Cortex of kidney (tissue), 1 donor: ENCODE measurements around the gene ANKRD28.

Experiments
- DNase-seq: peaks from one replicate; lab custom pipeline; 2025; lab: John Stamatoyannopoulos, UW

The ANKRD28 gene

DNA sequence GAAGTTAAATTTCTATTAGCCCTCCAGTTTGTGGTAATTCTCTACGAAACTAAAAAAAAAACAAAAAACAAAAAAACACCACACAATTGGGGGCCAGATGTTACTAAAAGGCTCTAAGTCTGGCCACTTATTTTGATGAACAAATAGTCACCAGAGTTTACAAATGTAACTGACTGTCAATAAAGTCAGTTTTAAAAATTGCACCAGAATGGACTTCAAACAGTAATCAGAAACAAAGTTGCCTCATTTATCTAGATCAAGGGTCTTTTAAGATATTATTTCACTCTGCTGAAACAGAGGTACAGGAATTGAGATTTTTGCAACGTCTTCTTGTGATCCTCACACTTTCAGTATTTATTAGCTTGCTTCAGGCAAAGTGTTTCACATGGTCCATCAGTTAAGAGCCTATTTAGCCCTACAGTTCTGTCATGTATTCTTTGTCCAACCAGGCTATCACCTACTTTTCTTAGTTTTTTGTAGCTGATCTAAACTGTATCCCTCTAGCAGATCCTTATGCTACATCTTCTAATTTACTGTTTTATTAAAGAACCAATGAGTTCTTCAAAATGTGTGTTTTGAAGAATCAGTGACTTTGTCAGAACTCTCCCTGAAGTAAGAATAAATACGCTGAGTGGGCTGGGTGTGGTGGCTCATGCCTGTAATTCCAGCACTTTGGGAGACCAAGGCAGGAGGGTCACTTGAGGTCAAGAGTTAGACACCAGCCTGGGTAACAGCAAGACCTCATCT is 74.7 kb downstream of the ANKRD28 start:
- no peak for DNase-seq

- DNase-seq, result no peak
These were observed 81.6 kb downstream of the ANKRD28 start for GRCh38 chr3:15716178-15716577.

- no peak for DNase-seq
These were observed 83.3 kb downstream of the ANKRD28 start for GRCh38 chr3:15714448-15714847.

- no peak for DNase-seq
These were observed 84.4 kb downstream of the ANKRD28 start for GRCh38 chr3:15713364-15713763.

DNA sequence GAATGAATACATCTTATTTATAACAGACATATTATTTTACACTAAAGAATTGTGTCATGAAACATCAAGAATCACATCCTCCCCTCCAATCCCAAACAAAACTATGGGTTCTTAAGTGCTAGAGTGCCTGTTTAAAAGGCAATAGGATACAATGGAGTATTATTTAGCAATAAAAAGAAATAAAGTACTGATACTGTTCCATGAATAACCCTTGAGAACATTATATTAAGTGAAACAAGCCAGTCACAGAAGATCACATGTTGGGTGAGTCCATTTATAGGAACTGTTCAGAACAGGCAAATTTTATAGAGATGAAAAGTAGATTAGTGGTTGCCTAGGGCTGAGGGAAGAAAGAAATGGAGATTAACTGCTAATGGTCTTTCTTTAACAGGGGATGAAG is 86.5 kb downstream of the ANKRD28 start:
- no peak for DNase-seq

GRCh38 chr3:15708882-15709677 is 88.7 kb downstream of the ANKRD28 start:
- no peak for DNase-seq

DNA sequence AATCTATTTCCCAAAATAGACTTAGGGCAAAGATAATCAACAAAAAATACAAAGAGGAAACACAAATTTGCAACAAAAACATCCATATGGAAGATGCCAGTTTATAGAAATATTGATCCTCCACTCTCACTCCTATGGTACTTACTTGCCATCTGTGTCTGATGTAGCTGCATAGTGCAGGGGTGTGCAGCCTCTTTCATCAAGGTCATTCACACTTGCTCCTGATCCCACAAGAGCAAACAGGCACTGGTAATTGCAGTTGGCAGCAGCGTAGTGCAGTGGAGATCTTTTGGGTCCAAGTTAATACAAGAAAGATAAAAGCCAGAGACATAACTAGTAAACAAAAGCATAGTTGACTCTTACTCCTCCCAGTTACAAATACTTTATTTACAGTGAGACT is 90.0 kb downstream of the ANKRD28 start:
- DNase-seq, result no peak

DNA sequence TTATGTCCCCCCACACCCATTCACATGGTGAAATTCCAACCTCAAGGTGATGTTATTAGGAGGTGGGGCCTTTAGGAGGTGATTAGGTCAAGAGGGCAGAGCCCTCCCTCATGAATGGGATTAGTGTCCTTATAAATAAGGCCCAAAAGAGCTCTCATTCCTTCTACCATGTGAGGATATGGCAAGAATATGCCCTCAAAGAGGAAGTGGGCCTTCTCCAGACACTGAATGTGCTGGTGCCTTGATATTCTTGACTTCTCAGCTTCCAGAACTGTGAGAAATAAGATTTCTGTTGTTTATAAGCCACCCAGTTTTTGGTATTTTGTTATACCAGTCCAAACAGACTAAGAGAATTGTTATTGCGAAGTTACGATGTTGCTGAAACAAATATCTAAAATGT is 94.4 kb downstream of the ANKRD28 start:
- no peak for DNase-seq

DNA sequence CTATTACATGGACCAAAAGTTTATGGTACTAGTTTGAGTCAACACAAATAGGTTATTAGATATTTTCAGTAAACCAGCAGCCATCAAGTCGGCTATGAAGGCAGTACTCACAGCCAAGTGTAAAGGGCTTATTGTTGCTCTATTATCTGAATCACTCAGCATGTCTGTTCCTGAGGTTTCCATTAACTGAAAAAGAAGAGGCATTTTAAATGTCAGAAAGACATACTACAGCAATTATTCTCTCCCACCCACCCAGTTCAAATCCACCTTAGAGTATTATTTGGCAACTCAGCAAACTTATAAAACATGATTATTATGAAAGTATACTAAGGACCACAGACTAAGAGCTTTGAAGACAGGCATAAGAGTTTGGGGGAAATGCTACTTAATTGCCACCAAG is 103.2 kb downstream of the ANKRD28 start:
- DNase-seq, result no peak

DNA sequence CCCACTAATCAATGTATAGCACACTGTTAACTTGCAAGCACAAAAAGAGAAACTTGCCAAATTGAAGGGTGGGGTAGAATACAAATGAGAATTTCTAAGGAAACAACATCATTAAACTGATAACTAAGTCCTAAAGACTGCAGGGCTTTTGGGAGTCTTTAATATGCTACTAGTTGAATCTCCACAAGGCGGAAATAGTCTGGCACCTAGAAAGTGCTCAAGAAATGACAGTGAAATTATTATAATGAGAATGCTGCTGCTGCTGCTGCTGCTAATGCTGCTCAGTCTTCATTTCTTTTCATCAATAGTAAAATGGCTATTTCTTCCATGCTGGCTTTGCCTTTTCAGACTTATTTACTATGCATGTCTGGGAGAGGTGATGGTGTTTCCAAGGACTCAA is 104.4 kb downstream of the ANKRD28 start:
- DNase-seq, result no peak

DNA sequence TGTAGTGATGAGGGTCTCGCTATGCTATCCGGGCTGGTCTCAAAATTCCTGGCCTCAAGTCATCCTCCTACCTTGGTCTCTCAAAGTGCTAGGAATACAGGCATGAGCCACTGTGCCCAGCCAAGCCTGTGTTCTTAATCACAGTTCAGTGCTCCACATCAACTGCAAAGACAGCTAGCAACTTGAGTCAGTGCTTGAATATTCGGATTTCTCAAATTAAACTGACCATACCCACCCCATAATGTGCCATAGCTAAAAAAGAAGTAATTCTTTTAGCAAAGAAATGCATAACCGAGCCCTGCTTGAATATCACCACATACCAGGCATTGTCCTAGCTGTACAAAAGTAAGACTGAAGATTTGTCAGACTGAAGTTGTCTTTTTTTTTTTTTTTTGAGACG is 107.0 kb downstream of the ANKRD28 start:
- DNase-seq, result no peak

DNA sequence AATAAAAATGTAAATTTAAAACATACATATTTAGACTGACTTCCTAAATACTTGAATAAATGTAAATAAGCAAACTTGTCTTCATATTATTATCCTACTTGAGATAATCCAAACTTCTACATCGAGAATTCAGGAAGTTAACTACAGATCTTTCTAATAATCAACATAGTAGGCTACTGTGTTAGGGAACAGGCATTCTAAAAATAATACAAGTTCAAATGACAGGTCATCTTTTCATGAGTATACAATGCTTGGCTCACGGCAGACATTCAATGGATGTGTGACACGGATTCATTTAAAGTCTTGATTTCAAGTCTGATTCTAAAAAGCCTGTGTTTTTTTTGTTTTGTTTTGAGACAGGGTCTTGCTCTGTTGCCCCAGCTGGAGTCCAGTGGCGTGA is 107.5 kb downstream of the ANKRD28 start:
- no peak for DNase-seq

DNA sequence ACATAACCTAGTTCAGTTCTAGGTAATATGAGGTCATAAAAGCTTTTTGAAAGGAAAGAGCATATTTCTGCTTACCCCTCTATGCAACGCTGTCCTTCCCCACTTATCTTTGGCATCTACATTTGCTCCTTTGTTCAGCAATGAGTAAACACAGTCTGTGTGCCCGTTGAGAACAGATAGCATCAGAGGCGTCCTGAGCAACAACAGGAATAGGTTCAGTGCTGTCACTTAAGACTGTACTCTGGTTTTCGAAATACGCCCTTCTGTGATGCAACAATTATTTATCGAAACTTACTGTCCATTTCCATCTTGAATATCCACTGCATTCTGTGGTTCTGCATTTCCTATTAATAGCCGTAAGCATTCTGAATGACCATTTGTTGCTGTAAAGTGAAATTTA is 111.9 kb downstream of the ANKRD28 start:
- DNase-seq, result no peak

- no peak for DNase-seq
These were observed 114.5 kb downstream of the ANKRD28 start for GRCh38 chr3:15683253-15683652.

DNA sequence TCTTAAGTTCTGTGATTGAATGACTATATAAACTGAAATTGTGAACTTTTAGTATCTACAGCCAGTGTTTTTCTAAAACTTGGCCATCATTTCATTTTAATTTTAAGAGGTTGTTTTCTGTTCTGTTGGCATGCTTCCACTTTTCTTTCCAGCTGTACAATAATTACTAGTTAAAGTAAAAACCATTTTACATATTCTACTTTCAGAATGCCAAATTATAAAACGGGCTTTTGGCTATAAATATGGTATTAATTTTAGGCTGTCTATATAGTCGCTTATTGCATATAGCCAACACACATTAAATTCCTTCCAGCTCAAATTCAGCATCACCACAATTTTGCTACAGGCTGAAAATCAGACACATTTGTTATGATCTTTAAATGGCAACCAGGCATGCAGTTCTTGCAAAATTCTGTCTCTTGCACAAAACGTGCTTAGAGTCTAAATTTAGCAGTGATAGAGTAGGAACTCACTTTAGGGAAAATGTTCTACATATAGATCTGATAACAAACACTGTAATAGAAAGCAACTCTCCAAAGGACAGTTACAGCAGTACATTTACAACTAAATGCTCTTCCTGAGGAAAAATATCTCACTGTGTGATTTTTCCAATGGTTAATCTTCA is 115.1 kb downstream of the ANKRD28 start:
- no peak for DNase-seq

DNA sequence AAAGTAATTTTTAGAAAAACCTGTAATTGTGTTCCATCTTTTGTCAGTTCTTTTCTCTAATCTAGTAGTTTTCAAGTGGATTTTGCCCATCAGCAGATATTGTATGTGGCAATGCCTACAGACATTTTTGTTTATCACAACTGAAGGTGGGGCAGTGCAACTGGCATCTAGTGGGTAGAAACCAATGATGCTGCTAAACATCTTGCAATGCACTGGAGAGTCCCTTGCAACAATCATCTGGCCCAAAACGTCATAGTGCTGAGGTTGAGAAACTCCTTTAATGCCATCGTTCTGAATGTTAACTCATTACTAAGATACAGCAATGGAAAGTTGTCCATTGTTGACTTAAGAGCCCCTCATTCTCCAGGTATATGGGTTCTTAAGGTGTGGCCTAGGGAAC is 116.1 kb downstream of the ANKRD28 start:
- DNase-seq, result no peak

- DNase-seq, result no peak
These were observed 118.5 kb downstream of the ANKRD28 start for GRCh38 chr3:15679306-15679705.

- no peak for DNase-seq
These were observed 121.5 kb downstream of the ANKRD28 start for GRCh38 chr3:15676259-15676658.

GRCh38 chr3:15673536-15673935 is 124.2 kb downstream of the ANKRD28 start:
- DNase-seq, result no peak

DNA sequence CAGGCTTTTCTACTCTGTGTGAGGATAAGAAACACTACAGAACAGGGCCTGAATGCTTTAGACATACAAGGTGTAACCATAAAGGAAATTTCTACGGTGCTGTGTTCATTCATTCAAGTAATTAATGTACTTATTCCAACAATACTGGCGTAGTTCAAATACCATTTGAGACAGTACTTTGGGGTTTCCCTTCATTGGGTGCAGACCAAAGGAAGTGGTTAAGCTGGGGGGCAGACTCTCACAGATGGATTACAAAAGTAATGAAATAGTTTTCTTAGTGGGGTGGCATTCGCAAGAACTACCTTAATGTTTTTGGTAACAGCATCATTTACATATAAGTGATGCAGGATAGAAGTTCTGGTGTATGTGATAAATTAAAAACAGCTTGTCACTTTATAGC is 130.3 kb downstream of the ANKRD28 start:
- DNase-seq, result no peak

DNA sequence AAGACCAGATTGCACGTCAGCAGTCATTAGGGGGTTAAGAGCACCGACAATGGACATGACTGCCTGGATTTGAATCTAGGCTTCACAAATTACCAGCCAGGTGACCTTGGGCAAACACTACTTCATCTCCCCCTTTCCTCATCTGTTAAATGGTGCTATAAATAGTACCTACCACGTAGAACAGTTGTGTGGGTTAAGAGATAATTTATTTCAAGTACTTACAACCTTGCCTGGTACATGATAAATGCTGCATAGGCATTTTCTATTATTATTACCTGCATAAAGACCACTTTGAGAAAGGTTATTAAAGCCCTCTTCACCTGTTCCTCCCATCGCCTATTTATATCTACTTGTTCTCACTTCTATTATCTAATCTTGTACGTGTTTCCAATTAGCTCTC is 131.5 kb downstream of the ANKRD28 start:
- no peak for DNase-seq

DNA sequence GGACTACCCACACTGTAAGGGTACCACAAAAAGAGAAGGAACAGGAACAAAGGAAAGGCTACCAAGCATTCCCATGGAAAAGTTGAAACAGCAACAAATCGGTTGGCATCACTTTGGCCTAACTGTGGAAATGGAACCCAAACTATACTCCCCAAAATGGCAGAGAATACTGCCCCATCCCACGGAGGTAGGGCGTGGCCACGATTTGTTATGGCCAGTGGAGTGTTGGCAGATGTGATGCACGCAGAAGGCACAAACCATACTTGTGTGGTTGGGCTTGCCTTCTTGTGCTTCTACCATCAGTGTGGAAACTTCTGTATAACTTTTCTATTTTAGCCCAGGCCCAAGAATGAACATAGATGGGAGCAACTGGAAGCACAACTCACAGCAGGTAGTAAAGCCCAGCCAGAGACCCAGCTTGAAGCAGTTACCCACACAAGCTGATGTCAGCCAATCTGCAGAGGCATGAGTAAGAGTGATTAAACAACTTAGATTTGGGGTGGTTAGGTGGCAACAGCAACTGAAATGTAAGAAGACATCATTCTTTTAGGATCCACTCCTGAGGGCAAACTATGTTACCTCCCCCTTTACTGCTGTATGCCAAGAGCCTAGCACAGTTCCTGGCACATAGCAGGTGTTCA is 132.1 kb downstream of the ANKRD28 start:
- DNase-seq, result no peak

- no peak for DNase-seq
These were observed 133.6 kb downstream of the ANKRD28 start for GRCh38 chr3:15664144-15664543.
